C4-2B (cell line): ENCODE measurements around the gene AFG3L2.

Experiments
- H3K27ac ChIP-seq: fragments of 450-650 bp; 2 replicates; pipeline ENCODE4 v1.5.1; 2017
- CTCF ChIP-seq: fragments of 450-650 bp; conservative IDR thresholded peaks from 2 replicates; pipeline ENCODE4 v1.5.1; 2017; ENCODE audit warnings: mild to moderate bottlenecking
- ZFX ChIP-seq: fragments of 450-650 bp; IDR thresholded peaks from 2 replicates; pipeline ENCODE4 v1.6.1; 2017

Gene AFG3L2

DNA sequence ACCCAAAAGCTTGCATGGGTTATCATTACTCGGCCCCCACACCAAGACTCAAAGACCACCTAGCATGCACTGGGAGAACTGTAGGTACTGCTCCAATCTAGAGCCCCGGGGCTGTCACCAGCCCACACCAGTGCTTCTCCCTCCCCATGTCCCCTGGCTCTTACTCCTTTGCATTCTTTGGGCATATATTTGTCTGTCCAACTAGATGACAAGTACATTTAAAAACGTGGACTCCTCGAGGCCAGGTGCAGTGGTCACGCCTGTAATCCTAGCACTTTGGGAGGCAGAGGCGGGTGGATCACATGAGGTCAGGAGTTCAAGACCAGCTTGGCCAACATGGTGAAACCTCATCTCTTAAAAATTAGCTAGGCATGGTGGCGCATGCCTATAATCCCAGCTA, 7.8 kb downstream of the AFG3L2 start:
- no peak overlapping the region for H3K27ac ChIP-seq
- TF ChIP-seq ZFX, result no peak
- no peak for TF ChIP-seq CTCF

DNA sequence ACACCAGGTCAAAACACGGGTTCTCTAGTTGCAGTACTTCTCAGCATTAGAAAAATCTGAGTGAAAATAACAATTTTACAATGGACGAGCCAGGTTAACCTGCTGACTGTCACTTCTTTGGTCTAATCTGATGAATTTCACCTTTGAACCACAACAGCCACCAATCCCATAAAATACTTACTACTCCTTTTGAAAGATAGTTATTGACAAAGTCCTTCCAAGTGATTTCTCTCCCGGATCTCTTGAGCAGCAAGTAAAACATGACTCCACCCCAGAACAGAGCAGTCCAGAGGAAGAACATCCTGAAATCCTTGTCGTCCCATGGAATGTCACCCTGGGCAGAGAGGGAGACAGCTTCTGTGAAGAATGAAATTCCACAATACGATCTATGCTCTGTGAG, 10.2 kb downstream of the AFG3L2 start:
- no peak overlapping the region for H3K27ac ChIP-seq
- no peak for TF ChIP-seq CTCF
- no peak for TF ChIP-seq ZFX

- TF ChIP-seq CTCF (no peak), ZFX (no peak)
- H3K27ac ChIP-seq, result no peak overlapping the region
Measured at GRCh38 chr18:12366379-12366778, 10.6 kb downstream of the AFG3L2 start.

GRCh38 chr18:12362473-12363174, 14.4 kb downstream of the AFG3L2 start:
- TF ChIP-seq ZFX (no peak), CTCF (no peak)
- H3K27ac ChIP-seq, result no peak overlapping the region

DNA sequence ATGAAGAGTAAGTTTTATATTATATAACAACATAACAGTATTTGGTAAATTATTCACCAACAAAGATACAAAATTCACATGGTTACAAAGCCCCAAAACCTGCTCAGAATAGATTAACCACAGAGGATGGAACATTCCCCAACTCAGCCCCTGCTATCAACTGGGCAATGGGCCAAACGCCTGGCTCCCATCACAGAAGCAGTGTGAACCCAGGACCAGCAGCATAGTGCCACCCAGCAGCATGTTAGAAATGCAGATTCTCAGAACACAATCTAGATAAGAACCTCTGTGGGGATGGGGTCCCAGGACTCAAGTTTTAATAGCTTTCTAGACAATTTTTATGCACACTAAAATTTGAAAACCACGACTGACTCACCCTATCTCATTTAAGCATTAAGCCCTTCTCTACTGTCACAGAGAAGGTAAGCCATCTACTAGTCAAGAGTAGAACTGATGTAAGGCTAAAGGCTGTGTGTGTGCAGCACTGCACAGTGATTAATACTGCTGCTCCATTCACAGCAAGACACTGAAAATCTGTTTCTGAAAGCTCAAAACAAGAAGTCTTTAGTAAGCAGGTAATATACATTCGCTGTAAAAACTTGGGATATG, 15.2 kb downstream of the AFG3L2 start:
- H3K27ac ChIP-seq, result no peak overlapping the region
- TF ChIP-seq ZFX, result no peak
- TF ChIP-seq CTCF, result no peak

DNA sequence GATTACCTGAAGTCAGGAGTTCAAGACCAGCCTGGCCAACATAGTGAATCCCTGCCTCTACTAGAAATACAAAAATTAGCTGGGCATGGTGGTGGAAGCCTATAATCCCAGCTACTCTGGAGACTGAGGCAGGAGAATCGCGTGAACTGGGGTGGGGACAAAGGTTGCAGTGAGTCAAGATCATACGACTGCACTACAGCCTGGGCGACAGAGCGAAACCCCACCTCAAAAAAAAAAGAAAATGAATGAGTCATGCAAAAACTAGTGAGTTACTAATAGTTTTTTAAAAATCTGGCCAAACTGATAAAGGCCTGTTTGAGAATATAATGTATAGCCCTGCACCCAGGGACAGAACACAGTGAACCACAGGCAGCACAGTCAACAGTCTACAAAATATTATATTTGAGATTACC, 17.5 kb downstream of the AFG3L2 start:
- no peak for TF ChIP-seq CTCF
- no peak for TF ChIP-seq ZFX
- no peak overlapping the region for H3K27ac ChIP-seq

GRCh38 chr18:12352188-12352587, 24.8 kb downstream of the AFG3L2 start:
- H3K27ac ChIP-seq, result no peak overlapping the region
- TF ChIP-seq ZFX, result no peak
- TF ChIP-seq CTCF, result no peak
